GM21381 (cell line): Measurements from ENCODE around the gene ACY1.
A peak's percentile ranks its signal among the peaks of the same experiment; 100 is the strongest.
"Not testable (repeated sequence)": the region's sequence is repeated elsewhere in the genome, so short reads cannot be mapped to it uniquely, and the experiment has no call there.

Experiments
- ATAC-seq: cut with Tn5 transposase; IDR thresholded peaks from one replicate; pipeline ENCODE4 v1.9.1; 2021; ENCODE audit warnings: mild to moderate bottlenecking, moderate library complexity; ENCODE audit not compliant: unreplicated experiment

Gene ACY1

DNA sequence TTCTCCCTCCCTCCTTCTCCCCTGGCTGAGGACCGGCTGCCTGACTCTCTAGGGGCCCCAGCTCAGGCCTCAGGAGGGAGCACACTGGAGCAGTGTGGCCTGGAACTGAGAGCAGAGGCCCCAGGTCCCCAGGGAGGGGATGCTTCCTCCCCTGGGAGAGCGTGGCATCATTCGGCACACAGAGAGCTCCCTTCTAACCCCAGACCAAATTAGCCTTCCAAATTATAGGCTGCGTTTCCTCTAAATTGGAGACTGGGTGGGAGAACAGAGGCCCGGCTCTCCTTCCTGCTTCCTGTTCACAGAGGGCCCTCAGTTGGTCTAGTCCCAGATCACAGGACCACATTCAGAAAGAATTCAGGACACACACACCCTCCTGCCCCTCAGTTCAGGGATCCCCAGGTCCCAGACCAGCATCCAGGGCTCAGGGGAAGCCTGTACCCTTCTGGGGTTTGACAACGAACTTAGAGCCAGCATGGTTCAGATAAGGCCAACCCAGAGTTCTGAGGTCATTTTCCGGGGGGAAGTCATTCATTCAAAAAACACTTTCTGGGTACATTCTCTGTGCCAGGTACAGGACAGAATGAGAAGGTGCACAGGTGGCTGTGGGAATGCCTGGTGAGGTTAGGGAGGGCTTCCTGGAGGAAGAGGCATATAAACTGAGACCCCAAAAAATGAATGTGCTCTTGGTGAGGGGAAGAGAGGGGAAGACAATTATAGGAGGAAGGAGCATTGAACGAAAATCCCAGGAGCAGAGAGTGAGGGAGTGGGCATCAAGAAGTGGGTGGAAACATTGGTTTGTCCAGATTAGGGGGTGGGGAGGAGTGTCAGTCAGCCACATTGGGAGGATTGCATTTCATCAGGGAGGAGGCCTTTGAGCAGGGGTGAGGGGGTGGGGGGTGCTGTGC lies 40.8 kb downstream of the ACY1 start:
- ATAC-seq, result peak; percentile 49

DNA sequence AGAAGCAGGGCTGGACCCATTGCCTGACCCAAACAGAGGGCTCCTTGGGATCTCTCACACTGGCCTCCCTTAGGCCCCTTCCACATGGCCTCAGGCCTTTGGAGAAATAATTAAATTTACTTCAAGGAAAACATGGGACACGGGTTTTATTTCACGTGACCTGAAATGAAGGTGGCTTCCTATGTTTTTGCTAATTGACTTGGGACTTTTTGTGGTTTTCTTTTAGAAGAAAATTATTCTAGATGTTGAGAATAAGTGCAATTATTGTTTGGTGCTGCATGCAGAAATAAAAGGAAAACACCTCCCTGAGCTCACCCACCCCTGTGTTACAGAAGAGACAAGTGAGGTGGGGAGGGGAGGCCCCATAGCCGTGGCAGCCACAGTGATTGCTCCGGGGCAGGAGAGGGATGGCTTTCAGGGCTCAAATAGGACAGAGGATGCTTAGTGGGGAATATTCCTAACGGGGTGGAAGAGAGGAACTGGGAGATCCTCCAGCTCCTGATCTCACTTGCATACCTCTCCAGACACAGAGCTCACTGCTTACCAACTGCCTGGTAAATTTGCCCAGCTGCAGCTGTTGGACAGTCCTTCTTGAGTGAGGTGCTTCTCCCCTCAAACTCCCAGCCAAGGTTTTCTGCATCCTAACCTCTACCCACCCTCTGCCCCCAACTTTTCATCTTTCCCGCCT lies 41.6 kb downstream of the ACY1 start:
- ATAC-seq, result no peak

- ATAC-seq, result no peak
Measured at GRCh38 chr3:52025453-52025852, 42.1 kb downstream of the ACY1 start.

- ATAC-seq, result no peak
Measured at GRCh38 chr3:52026041-52026440, 42.7 kb downstream of the ACY1 start.

- no peak for ATAC-seq
Measured at GRCh38 chr3:52028572-52028971, 45.2 kb downstream of the ACY1 start.

GRCh38 chr3:52029053-52029452 lies 45.7 kb downstream of the ACY1 start:
- ATAC-seq, result no peak

GRCh38 chr3:52029535-52029934 lies 46.2 kb downstream of the ACY1 start:
- no peak for ATAC-seq

- no peak for ATAC-seq
Measured at GRCh38 chr3:52030714-52031310, 47.5 kb downstream of the ACY1 start.

GRCh38 chr3:52031896-52032295 lies 48.6 kb downstream of the ACY1 start:
- ATAC-seq, result no peak

- ATAC-seq, result no peak
Measured at GRCh38 chr3:52032702-52033408, 49.5 kb downstream of the ACY1 start.

- not testable (repeated sequence) for ATAC-seq
Measured at GRCh38 chr3:52033748-52034147, 50.4 kb downstream of the ACY1 start.

DNA sequence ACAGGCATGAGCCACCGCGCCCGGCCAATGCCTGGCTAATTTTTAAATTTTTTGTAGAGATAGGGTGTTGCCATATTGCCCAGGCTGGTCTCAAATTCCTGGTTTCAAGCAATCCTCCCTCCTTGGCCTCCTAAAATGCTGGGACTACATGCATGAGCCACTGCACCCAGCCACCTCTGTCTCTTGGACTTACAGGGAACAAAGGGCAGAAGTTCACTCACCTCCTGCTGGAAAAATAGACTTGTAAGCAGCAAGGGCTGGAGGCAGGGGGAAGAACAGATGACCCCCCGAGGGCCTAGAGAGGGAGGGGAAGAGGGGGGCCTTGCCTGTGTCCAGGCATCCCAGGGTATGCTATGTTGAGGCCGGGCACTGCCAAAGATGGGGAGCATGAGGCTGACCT lies 50.9 kb downstream of the ACY1 start:
- no peak for ATAC-seq

GRCh38 chr3:52034651-52035050 lies 51.3 kb downstream of the ACY1 start:
- no peak for ATAC-seq

DNA sequence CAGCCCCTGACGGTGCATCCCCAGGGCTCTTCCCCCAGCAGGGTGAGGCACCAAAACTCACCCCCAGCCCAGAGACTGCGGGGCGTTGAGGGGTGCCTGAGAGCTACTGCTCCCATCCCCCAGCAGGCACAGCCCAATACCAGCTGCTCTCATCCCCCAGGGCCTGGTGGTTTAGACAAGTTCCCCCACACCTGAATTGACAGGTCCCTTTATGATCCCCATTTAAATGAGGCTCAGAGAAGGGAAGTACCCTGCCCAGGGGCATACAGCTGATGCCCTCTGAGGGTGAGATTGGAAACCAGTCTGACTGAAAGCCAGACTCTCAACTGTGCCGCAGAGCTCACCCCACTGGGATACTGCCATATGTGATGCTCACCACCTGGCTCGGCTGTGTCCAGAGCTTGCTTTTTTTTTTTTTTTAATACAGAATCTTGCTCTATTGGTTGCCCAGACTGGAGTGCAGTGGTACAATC lies 52.9 kb downstream of the ACY1 start:
- peak; percentile 69 for ATAC-seq

- no peak for ATAC-seq
Measured at GRCh38 chr3:52036829-52037228, 53.5 kb downstream of the ACY1 start.

- ATAC-seq, result no peak
Measured at GRCh38 chr3:52037291-52037690, 54.0 kb downstream of the ACY1 start.

GRCh38 chr3:52038227-52038626 lies 54.9 kb downstream of the ACY1 start:
- no peak for ATAC-seq
